GM23338 (cell line): ENCODE measurements around the gene DDX54. TPM values are rescaled to one million over a fixed set of nuclear protein-coding genes. Genes with fewer than 3 reads are reported as not detected.

Experiments
- ATAC-seq: fragments of 200-7000 bp; cut with Tn5 transposase; 3 replicates; pipeline ENCODE4 v1.9.1; 2020
- DNase-seq: peaks from one replicate; pipeline ENCODE4 v3.0.0-alpha.2; 2015; ENCODE audit warnings: low spot score
- H2AFZ ChIP-seq: fragments of 200-600 bp; sonication (generic); 2 replicates; pipeline ENCODE4 v1.8.0; 2016; ENCODE audit warnings: antibody characterized with exemption, mild to moderate bottlenecking, moderate library complexity
- H3F3A ChIP-seq: fragments of 200-600 bp; sonication (generic); replicated peaks from 2 replicates; pipeline ENCODE4 v1.8.0; 2017; ENCODE audit warnings: antibody characterized with exemption, mixed run types, low read depth
- H3K27ac ChIP-seq: fragments of 200-600 bp; sonication (generic); 2 replicates; pipeline ENCODE4 v1.6.1; 2016; ENCODE audit warnings: low read depth
- H3K27me3 ChIP-seq: fragments of 200-600 bp; sonication (generic); 2 replicates; pipeline ENCODE4 v1.8.0; 2016; ENCODE audit warnings: mild to moderate bottlenecking, mixed run types, moderate library complexity; ENCODE audit not compliant: insufficient read depth
- H3K36me3 ChIP-seq: fragments of 200-600 bp; sonication (generic); 2 replicates; pipeline ENCODE4 v1.8.0; 2016; ENCODE audit warnings: mild to moderate bottlenecking; ENCODE audit not compliant: insufficient read depth
- H3K4me1 ChIP-seq: fragments of 200-600 bp; sonication (generic); 2 replicates; pipeline ENCODE4 v1.8.0; 2016; ENCODE audit warnings: mild to moderate bottlenecking, moderate library complexity; ENCODE audit not compliant: insufficient read depth
- H3K4me2 ChIP-seq: fragments of 200-600 bp; sonication (generic); 2 replicates; pipeline ENCODE4 v1.7.1; 2017; ENCODE audit warnings: mixed run types
- H3K4me3 ChIP-seq: fragments of 200-600 bp; sonication (generic); 2 replicates; pipeline ENCODE4 v1.6.1; 2016; ENCODE audit warnings: mixed run types
- H3K79me2 ChIP-seq: fragments of 200-600 bp; sonication (generic); replicated peaks from 2 replicates; pipeline ENCODE4 v1.8.0; 2017; ENCODE audit warnings: mild to moderate bottlenecking; ENCODE audit not compliant: insufficient read depth
- H3K9me2 ChIP-seq: fragments of 200-600 bp; sonication (generic); 2 replicates; pipeline ENCODE4 v1.8.0; 2017; ENCODE audit not compliant: insufficient read depth
- H4K20me1 ChIP-seq: fragments of 200-600 bp; sonication (generic); replicated peaks from 2 replicates; pipeline ENCODE4 v1.8.0; 2017; ENCODE audit warnings: mild to moderate bottlenecking; ENCODE audit not compliant: insufficient read depth
- H3K27ac Mint-ChIP-seq: 2 replicates; pipeline ENCODE4 v1.8.0; 2020; ENCODE audit warnings: inconsistent platforms, mild to moderate bottlenecking, moderate library complexity, mixed read lengths
- H3K27me3 Mint-ChIP-seq: 3 replicates; pipeline ENCODE4 v1.8.0; 2022; ENCODE audit warnings: low read depth, mild to moderate bottlenecking, moderate library complexity, mixed read lengths, inconsistent platforms; ENCODE audit not compliant: insufficient read depth, poor library complexity
- H3K36me3 Mint-ChIP-seq: 3 replicates; pipeline ENCODE4 v1.8.0; 2021; ENCODE audit warnings: low read depth, mild to moderate bottlenecking, inconsistent platforms, moderate library complexity, mixed read lengths
- H3K4me1 Mint-ChIP-seq: 3 replicates; pipeline ENCODE4 v1.8.0; 2020; ENCODE audit warnings: mild to moderate bottlenecking, inconsistent platforms, mixed read lengths
- H3K4me3 Mint-ChIP-seq: 3 replicates; pipeline ENCODE4 v1.8.0; 2021; ENCODE audit warnings: moderate library complexity, mild to moderate bottlenecking, inconsistent platforms, mixed read lengths
- H3K9me3 Mint-ChIP-seq: 3 replicates; pipeline ENCODE4 v1.8.0; 2020; ENCODE audit warnings: moderate library complexity, mild to moderate bottlenecking, inconsistent platforms, mixed read lengths
- CREB1 ChIP-seq: fragments of 250-450 bp; sonication (Bioruptor Pico); IDR thresholded peaks from 2 replicates; pipeline ENCODE4 v1.5.0; 2020; ENCODE audit warnings: low read depth, mild to moderate bottlenecking, moderate library complexity
- EZH2 ChIP-seq: fragments of 200-600 bp; sonication (generic); IDR thresholded peaks from one replicate; pipeline ENCODE4 v1.8.0; 2017; ENCODE audit warnings: antibody characterized with exemption, mild to moderate bottlenecking, low read depth; ENCODE audit not compliant: unreplicated experiment
- JUNB ChIP-seq: IDR thresholded peaks from one replicate; pipeline ENCODE4 v1.6.1; 2016; ENCODE audit warnings: antibody characterized with exemption; ENCODE audit not compliant: unreplicated experiment
- NANOG ChIP-seq: IDR thresholded peaks from 2 replicates; pipeline ENCODE4 v1.6.1; 2016; ENCODE audit warnings: antibody characterized with exemption, borderline replicate concordance
- POLR2AphosphoS5 ChIP-seq: IDR thresholded peaks from 2 replicates; pipeline ENCODE4 v1.6.1; 2016; ENCODE audit warnings: antibody characterized with exemption, low read depth
- ZNF114 ChIP-seq: fragments of 250-450 bp; sonication (Bioruptor Pico); IDR thresholded peaks from 2 replicates; pipeline ENCODE4 v1.5.0; 2020; ENCODE audit warnings: mild to moderate bottlenecking, moderate library complexity
- ZNF331 ChIP-seq: fragments of 250-450 bp; sonication (Bioruptor Pico); IDR thresholded peaks from 2 replicates; pipeline ENCODE4 v1.5.0; 2020; ENCODE audit warnings: low read depth, mild to moderate bottlenecking, moderate library complexity
- polyA plus RNA-seq: library from polyadenylated mRNA; unstranded; fragments of >200 nt; fragmentation: Nextera tagmentation; extraction: Ambion mirVana; gene quantifications from 2 replicates; pipeline ENCODE4 v1.2.1, GENCODE V29; 2016
- total RNA-seq: library from RNA; depleted of rRNA; stranded (reverse); fragments of >200 nt; shearing (Covaris generic); gene quantifications from 2 replicates; pipeline ENCODE4 v1.2.3, GENCODE V29; 2014
- TF ChIP-seq, protein P1 (sequence below), 2 experiments: fragments of 200-600 bp in 1 of 2; sonication (generic) in 1 of 2; conservative IDR thresholded peaks; 2 replicates each; pipeline versions ENCODE4 v1.5.1 to v1.6.1; 2016 to 2017; ENCODE audit warnings: antibody characterized with exemption in 2 of 2, low read depth in 2 of 2, mild to moderate bottlenecking in 2 of 2, moderate library complexity in 1 of 2
- TF ChIP-seq, protein P2 (sequence below): IDR thresholded peaks from one replicate; pipeline ENCODE4 v1.6.1; 2018; ENCODE audit warnings: antibody characterized with exemption; ENCODE audit not compliant: unreplicated experiment
- TF ChIP-seq, protein P3 (sequence below): fragments of 250-450 bp; sonication (Bioruptor Pico); IDR thresholded peaks from 2 replicates; pipeline ENCODE4 v1.5.0; 2020; ENCODE audit warnings: mild to moderate bottlenecking, moderate library complexity

DDX54 gene
- total and polyA plus RNA-seq, 2 experiments from 2014 or later: 84.1 to 89.4 TPM

DNA sequence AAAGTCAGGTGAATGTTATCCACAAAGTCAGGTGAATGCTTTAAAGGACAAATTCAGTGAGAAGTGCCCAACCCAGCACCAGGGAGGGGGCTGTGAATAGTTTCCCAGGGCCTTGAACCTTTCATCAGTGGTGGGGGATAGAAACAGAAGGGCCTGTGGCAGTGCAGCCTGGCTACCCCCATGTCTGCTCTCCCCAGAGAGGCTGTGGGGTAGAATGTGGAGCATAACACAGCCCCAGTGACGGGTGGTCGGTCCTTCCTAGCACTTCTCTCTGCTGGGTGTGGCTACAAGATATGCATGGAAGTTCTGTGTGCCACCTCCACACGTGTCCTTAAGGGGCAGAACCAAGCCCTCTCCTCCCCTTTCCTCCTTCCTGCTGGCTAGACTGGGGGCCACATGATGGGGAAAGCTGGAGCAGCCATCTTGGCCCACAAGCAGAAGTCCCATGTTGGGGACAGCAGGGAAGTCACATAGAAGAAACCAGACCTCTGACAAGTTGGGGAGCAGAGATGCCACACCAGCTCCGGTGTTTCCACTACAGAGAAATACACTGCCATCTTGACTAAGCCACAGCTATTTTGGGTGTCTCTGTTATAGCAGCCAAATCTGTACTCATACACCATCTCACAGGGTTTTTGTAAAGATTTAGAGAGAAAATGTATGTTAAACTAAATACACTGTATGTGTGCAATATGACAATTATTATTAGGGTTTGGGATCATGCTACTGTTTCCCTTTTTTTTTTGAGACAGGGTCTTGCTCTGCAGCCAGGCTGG lies 17.2 kb upstream of the DDX54 start (continued):
- TF ChIP-seq, protein P1, sequence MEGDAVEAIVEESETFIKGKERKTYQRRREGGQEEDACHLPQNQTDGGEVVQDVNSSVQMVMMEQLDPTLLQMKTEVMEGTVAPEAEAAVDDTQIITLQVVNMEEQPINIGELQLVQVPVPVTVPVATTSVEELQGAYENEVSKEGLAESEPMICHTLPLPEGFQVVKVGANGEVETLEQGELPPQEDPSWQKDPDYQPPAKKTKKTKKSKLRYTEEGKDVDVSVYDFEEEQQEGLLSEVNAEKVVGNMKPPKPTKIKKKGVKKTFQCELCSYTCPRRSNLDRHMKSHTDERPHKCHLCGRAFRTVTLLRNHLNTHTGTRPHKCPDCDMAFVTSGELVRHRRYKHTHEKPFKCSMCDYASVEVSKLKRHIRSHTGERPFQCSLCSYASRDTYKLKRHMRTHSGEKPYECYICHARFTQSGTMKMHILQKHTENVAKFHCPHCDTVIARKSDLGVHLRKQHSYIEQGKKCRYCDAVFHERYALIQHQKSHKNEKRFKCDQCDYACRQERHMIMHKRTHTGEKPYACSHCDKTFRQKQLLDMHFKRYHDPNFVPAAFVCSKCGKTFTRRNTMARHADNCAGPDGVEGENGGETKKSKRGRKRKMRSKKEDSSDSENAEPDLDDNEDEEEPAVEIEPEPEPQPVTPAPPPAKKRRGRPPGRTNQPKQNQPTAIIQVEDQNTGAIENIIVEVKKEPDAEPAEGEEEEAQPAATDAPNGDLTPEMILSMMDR (conservative IDR thresholded peaks at IDR 0.05; ENCODE audit: low read depth in 2 of 2): no peak
- TF ChIP-seq NANOG (no peak), ZNF331 (CRISPR knock-in tag) (no peak), EZH2 (no peak)

DNA sequence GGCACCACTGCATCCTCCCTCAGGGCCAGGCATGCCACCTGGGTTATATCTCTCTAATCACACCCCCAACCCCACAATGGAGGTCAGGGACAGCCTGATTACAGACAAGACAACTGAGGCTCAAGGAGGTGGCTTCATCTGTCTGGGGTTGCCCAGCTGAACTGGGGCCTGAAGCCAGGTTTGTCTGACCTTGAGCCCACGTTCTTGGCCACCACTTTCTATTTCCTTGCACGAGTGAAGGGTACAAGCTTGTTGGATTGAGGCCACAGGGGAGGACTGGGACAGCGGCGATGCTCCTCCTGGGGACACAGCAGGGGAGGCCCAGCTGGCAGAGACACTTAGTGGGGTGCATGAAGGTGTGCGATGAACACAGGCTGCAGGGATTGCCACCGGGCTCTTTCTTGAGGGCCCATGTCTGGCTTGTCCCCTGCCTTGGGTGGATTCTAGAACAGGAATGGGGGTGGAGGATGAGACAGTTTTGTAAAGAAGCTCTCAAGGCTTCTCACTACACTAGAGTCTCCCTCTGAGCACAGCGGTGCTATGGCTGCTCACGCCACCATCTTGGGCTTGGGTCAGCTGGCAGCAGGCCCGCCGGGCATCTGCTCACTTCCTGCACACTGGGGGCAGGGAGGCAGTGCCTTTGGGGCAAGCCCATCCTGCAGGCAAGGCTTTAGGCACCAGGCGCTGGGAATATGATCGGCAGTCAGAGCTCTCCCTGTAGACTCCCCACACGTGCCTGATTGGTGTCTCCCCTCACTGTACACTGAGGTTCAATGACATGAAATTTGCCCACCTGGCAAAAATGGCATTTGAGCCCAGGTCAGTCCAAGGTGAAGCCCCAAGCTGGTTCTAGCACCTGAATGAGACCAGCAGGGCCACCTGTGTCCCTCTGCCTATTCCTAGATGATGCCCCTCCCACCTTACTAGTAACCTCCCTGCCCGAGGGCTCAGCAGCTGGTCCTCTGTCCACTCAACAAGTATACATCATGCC lies 16.2 kb upstream of the DDX54 start:
- Histone ChIP-seq H3F3A (no peaks in the 10 kb centered on the region), H3K4me3 (no peak overlapping the region), H3K27me3 (no peaks in the 10 kb centered on the region), H4K20me1 (no peaks in the 10 kb centered on the region), H3K4me2 (no peak overlapping the region), H2AFZ (no peak overlapping the region), H3K36me3 (no peaks in the 10 kb centered on the region), H3K27ac (no peak overlapping the region), H3K79me2 (no peaks in the 10 kb centered on the region), H3K9me2 (no peaks in the 10 kb centered on the region), H3K4me1 (no peaks in the 10 kb centered on the region; the same call in 1 of the 2 replicates)
- no peaks in the 10 kb centered on the region; the same call in 2 of the 3 replicates for H3K4me1 Mint-ChIP-seq
- H3K9me3 Mint-ChIP-seq: peaks cover 4% of the 10 kb centered on the region; the same call in 2 of the 3 replicates
- peaks cover 2% of the 10 kb centered on the region for H3K27me3 Mint-ChIP-seq
- DNase-seq: no peak
- no peak for ATAC-seq
- no peak overlapping the region for H3K27ac Mint-ChIP-seq
- H3K36me3 Mint-ChIP-seq: peaks cover 4% of the 10 kb centered on the region
- H3K4me3 Mint-ChIP-seq: no peak overlapping the region
- TF ChIP-seq JUNB (no peak), ZNF331 (CRISPR knock-in tag) (no peak), NANOG (no peak), CREB1 (CRISPR knock-in tag) (no peak), ZNF114 (CRISPR knock-in tag) (no peak), POLR2AphosphoS5 (no peak)
- TF ChIP-seq, protein P2, sequence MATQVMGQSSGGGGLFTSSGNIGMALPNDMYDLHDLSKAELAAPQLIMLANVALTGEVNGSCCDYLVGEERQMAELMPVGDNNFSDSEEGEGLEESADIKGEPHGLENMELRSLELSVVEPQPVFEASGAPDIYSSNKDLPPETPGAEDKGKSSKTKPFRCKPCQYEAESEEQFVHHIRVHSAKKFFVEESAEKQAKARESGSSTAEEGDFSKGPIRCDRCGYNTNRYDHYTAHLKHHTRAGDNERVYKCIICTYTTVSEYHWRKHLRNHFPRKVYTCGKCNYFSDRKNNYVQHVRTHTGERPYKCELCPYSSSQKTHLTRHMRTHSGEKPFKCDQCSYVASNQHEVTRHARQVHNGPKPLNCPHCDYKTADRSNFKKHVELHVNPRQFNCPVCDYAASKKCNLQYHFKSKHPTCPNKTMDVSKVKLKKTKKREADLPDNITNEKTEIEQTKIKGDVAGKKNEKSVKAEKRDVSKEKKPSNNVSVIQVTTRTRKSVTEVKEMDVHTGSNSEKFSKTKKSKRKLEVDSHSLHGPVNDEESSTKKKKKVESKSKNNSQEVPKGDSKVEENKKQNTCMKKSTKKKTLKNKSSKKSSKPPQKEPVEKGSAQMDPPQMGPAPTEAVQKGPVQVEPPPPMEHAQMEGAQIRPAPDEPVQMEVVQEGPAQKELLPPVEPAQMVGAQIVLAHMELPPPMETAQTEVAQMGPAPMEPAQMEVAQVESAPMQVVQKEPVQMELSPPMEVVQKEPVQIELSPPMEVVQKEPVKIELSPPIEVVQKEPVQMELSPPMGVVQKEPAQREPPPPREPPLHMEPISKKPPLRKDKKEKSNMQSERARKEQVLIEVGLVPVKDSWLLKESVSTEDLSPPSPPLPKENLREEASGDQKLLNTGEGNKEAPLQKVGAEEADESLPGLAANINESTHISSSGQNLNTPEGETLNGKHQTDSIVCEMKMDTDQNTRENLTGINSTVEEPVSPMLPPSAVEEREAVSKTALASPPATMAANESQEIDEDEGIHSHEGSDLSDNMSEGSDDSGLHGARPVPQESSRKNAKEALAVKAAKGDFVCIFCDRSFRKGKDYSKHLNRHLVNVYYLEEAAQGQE: no peak
- TF ChIP-seq, protein P3, sequence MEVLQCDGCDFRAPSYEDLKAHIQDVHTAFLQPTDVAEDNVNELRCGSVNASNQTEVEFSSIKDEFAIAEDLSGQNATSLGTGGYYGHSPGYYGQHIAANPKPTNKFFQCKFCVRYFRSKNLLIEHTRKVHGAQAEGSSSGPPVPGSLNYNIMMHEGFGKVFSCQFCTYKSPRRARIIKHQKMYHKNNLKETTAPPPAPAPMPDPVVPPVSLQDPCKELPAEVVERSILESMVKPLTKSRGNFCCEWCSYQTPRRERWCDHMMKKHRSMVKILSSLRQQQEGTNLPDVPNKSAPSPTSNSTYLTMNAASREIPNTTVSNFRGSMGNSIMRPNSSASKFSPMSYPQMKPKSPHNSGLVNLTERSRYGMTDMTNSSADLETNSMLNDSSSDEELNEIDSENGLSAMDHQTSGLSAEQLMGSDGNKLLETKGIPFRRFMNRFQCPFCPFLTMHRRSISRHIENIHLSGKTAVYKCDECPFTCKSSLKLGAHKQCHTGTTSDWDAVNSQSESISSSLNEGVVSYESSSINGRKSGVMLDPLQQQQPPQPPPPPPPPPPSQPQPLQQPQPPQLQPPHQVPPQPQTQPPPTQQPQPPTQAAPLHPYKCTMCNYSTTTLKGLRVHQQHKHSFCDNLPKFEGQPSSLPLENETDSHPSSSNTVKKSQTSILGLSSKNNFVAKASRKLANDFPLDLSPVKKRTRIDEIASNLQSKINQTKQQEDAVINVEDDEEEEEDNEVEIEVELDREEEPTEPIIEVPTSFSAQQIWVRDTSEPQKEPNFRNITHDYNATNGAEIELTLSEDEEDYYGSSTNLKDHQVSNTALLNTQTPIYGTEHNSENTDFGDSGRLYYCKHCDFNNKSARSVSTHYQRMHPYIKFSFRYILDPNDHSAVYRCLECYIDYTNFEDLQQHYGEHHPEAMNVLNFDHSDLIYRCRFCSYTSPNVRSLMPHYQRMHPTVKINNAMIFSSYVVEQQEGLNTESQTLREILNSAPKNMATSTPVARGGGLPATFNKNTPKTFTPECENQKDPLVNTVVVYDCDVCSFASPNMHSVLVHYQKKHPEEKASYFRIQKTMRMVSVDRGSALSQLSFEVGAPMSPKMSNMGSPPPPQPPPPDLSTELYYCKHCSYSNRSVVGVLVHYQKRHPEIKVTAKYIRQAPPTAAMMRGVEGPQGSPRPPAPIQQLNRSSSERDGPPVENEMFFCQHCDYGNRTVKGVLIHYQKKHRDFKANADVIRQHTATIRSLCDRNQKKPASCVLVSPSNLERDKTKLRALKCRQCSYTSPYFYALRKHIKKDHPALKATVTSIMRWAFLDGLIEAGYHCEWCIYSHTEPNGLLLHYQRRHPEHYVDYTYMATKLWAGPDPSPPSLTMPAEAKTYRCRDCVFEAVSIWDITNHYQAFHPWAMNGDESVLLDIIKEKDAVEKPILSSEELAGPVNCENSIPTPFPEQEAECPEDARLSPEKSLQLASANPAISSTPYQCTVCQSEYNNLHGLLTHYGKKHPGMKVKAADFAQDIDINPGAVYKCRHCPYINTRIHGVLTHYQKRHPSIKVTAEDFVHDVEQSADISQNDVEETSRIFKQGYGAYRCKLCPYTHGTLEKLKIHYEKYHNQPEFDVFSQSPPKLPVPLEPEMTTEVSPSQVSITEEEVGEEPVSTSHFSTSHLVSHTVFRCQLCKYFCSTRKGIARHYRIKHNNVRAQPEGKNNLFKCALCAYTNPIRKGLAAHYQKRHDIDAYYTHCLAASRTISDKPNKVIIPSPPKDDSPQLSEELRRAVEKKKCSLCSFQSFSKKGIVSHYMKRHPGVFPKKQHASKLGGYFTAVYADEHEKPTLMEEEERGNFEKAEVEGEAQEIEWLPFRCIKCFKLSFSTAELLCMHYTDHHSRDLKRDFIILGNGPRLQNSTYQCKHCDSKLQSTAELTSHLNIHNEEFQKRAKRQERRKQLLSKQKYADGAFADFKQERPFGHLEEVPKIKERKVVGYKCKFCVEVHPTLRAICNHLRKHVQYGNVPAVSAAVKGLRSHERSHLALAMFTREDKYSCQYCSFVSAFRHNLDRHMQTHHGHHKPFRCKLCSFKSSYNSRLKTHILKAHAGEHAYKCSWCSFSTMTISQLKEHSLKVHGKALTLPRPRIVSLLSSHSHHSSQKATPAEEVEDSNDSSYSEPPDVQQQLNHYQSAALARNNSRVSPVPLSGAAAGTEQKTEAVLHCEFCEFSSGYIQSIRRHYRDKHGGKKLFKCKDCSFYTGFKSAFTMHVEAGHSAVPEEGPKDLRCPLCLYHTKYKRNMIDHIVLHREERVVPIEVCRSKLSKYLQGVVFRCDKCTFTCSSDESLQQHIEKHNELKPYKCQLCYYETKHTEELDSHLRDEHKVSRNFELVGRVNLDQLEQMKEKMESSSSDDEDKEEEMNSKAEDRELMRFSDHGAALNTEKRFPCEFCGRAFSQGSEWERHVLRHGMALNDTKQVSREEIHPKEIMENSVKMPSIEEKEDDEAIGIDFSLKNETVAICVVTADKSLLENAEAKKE (CRISPR knock-in tag): no peak
